ENCODE measurements around the gene ITGAL.

DNA sequence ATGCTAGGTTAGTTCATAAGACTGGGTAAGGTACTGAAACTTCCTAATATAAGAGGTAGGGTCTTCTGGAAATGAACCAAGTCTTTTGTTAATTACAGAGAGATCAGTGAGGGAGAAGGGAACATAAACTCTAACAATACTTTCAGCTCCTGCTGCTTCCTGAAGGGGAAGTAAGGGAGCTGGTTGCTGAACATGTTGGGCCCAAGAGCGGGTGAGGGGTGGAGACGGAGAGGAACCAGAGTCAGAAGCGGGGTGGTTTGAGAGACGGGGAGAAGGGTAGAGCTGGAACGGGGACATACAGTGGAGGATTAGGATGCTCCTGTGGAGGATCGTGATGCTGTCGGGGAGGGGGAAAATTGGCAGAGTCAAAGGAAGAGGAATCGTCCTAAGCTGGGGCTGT is 73.6 kb downstream of the ITGAL start:
- no peak for TF ChIP-seq EZH2 (IDR thresholded peaks at IDR 0.05; ENCODE audit: borderline replicate concordance, low read length)
- TF ChIP-seq, protein P1, sequence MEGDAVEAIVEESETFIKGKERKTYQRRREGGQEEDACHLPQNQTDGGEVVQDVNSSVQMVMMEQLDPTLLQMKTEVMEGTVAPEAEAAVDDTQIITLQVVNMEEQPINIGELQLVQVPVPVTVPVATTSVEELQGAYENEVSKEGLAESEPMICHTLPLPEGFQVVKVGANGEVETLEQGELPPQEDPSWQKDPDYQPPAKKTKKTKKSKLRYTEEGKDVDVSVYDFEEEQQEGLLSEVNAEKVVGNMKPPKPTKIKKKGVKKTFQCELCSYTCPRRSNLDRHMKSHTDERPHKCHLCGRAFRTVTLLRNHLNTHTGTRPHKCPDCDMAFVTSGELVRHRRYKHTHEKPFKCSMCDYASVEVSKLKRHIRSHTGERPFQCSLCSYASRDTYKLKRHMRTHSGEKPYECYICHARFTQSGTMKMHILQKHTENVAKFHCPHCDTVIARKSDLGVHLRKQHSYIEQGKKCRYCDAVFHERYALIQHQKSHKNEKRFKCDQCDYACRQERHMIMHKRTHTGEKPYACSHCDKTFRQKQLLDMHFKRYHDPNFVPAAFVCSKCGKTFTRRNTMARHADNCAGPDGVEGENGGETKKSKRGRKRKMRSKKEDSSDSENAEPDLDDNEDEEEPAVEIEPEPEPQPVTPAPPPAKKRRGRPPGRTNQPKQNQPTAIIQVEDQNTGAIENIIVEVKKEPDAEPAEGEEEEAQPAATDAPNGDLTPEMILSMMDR (IDR thresholded peaks at IDR 0.05; ENCODE audit: low read length): no peak
